Activated CD8-positive, alpha-beta memory T cell treated with anti-CD3 and anti-CD28 coated beads, Interleukin-2, amount 10 ng/mL, durations not matched to agents 7 days and 5 days (primary cell): ENCODE data around the gene TRAPPC3L. TPM values are rescaled to one million over a fixed set of nuclear protein-coding genes. Genes with fewer than 3 reads are reported as not detected.

Experiments
- ATAC-seq: fragments of 150-1000 bp; cut with Tn5 transposase; one replicate; pipeline ENCODE4 v1.10.0; 2021; ENCODE audit warnings: moderate library complexity
- CTCF ChIA-PET: fragments of 350-600 bp; sonication (Branson Sonifier 250); formaldehyde crosslinking; loops from one replicate; lab custom pipeline; 2021; ENCODE audit warnings: antibody characterized with exemption; lab: Charles Lee
- DNase-seq: peaks from one replicate; pipeline ENCODE4 v3.0.0-alpha.2; 2020
- H3K27ac Mint-ChIP-seq: one replicate; pipeline ENCODE4 v1.8.0; 2021; ENCODE audit warnings: mild to moderate bottlenecking, mixed read lengths
- H3K27me3 Mint-ChIP-seq: one replicate; pipeline ENCODE4 v1.8.0; 2021; ENCODE audit warnings: mixed read lengths
- H3K36me3 Mint-ChIP-seq: one replicate; pipeline ENCODE4 v1.8.0; 2021; ENCODE audit warnings: mild to moderate bottlenecking, mixed read lengths
- H3K4me1 Mint-ChIP-seq: one replicate; pipeline ENCODE4 v1.8.0; 2021; ENCODE audit warnings: mixed read lengths
- H3K4me3 Mint-ChIP-seq: one replicate; pipeline ENCODE4 v1.8.0; 2021; ENCODE audit warnings: mild to moderate bottlenecking, moderate library complexity, mixed read lengths
- H3K9me3 Mint-ChIP-seq: one replicate; pipeline ENCODE4 v1.8.0; 2022; ENCODE audit warnings: low read depth, mixed read lengths
- total RNA-seq, 2 experiments: library from RNA; stranded (reverse); gene quantifications; one replicate each; pipeline ENCODE4 v1.2.3, GENCODE V29; 2021

The TRAPPC3L gene
- total RNA-seq, 2 experiments from 2014 or later: not detected

GRCh38 chr6:116467096-116467495 lies 78.4 kb downstream of the TRAPPC3L start:
- no peaks in the 10 kb centered on the region for H3K9me3 Mint-ChIP-seq
- CTCF ChIA-PET: no interaction called here
- peaks cover 34% of the 10 kb centered on the region for H3K27me3 Mint-ChIP-seq
- peaks cover 10% of the 10 kb centered on the region for H3K36me3 Mint-ChIP-seq
- ATAC-seq: no peak
- peaks cover 27% of the 10 kb centered on the region for H3K4me1 Mint-ChIP-seq
- no peak overlapping the region for H3K27ac Mint-ChIP-seq
- DNase-seq: no peak
- H3K4me3 Mint-ChIP-seq: no peak overlapping the region

GRCh38 chr6:116465246-116465645 lies 80.2 kb downstream of the TRAPPC3L start:
- Mint-ChIP-seq H3K9me3 (no peaks in the 10 kb centered on the region), H3K4me3 (no peak overlapping the region), H3K27ac (no peak overlapping the region), H3K4me1 (peaks cover 38% of the 10 kb centered on the region), H3K27me3 (peaks cover 45% of the 10 kb centered on the region), H3K36me3 (peaks cover 10% of the 10 kb centered on the region)
- DNase-seq (no peak), ATAC-seq (no peak)
- CTCF ChIA-PET: interaction anchor here (0.9 to 1.4 kb wide), 2 partner anchors 9 to 72 kb away, joined by 3 to 5 read pairs; no protein-coding TSS in a partner anchor

GRCh38 chr6:116463301-116463700 lies 82.2 kb downstream of the TRAPPC3L start:
- peak overlapping the region; percentile 69 for H3K4me3 Mint-ChIP-seq
- ATAC-seq: no peak
- H3K4me1 Mint-ChIP-seq: peaks cover 51% of the 10 kb centered on the region
- no peaks in the 10 kb centered on the region for H3K9me3 Mint-ChIP-seq
- H3K27ac Mint-ChIP-seq: no peak overlapping the region
- H3K27me3 Mint-ChIP-seq: peaks cover 51% of the 10 kb centered on the region
- no peak for DNase-seq
- H3K36me3 Mint-ChIP-seq: peaks cover 10% of the 10 kb centered on the region
- CTCF ChIA-PET: interaction anchor here (1.3 kb wide), 1 partner anchor 9 kb away, joined by 4 read pairs; no protein-coding TSS in a partner anchor

GRCh38 chr6:116461932-116462885 lies 83.3 kb downstream of the TRAPPC3L start:
- peaks cover 49% of the 10 kb centered on the region for H3K27me3 Mint-ChIP-seq
- peak; percentile 95 for ATAC-seq
- DNase-seq: peak; percentile 69
- CTCF ChIA-PET: interaction anchor here (1.3 kb wide), 1 partner anchor 10 kb away, joined by 5 read pairs; no protein-coding TSS in a partner anchor
- peak overlapping the region; percentile 79 for H3K27ac Mint-ChIP-seq
- peaks cover 57% of the 10 kb centered on the region for H3K4me1 Mint-ChIP-seq
- peaks cover 10% of the 10 kb centered on the region for H3K36me3 Mint-ChIP-seq
- H3K9me3 Mint-ChIP-seq: no peaks in the 10 kb centered on the region
- peak overlapping the region; percentile 69 for H3K4me3 Mint-ChIP-seq

GRCh38 chr6:116461331-116461931 lies 84.1 kb downstream of the TRAPPC3L start, which contains the start of gene CALHM6:
TSS of gene CALHM6 (plus strand) at chr6:116461375. CDS start at chr6:116461930, 555 bp downstream.
- Mint-ChIP-seq H3K4me3 (peak within 1 kb of the TSS; percentile 68), H3K4me1 (peaks cover 65% of the 10 kb centered on the region), H3K27ac (peak within 1 kb of the TSS; percentile 79), H3K36me3 (peaks cover 10% of the 10 kb centered on the region), H3K27me3 (peaks cover 43% of the 10 kb centered on the region), H3K9me3 (no peaks in the 10 kb centered on the region)
- ATAC-seq (peak; percentile 28), DNase-seq (no peak)
- CTCF ChIA-PET: interaction anchor here (1.3 kb wide), 1 partner anchor 10 kb away, joined by 5 read pairs; no protein-coding TSS in a partner anchor

GRCh38 chr6:116459927-116460326 lies 85.6 kb downstream of the TRAPPC3L start:
- no peak for ATAC-seq
- Mint-ChIP-seq H3K4me3 (no peak overlapping the region), H3K36me3 (peaks cover 10% of the 10 kb centered on the region), H3K9me3 (no peaks in the 10 kb centered on the region), H3K27ac (no peak overlapping the region), H3K4me1 (peaks cover 62% of the 10 kb centered on the region), H3K27me3 (peaks cover 42% of the 10 kb centered on the region)
- CTCF ChIA-PET: no interaction called here
- DNase-seq: no peak

- H3K27me3 Mint-ChIP-seq: peaks cover 41% of the 10 kb centered on the region
- ATAC-seq (no peak), DNase-seq (no peak)
- H3K27ac Mint-ChIP-seq: no peak overlapping the region
- no peaks in the 10 kb centered on the region for H3K9me3 Mint-ChIP-seq
- H3K4me1 Mint-ChIP-seq: peaks cover 53% of the 10 kb centered on the region
- CTCF ChIA-PET: interaction anchor here (1.1 to 2.1 kb wide), 2 partner anchors 13 to 171 kb away, joined by 3 to 6 read pairs; no protein-coding TSS in a partner anchor
- no peak overlapping the region for H3K4me3 Mint-ChIP-seq
- H3K36me3 Mint-ChIP-seq: peaks cover 10% of the 10 kb centered on the region
Measured at GRCh38 chr6:116458264-116458663, 87.2 kb downstream of the TRAPPC3L start.

GRCh38 chr6:116456927-116457326 lies 88.6 kb downstream of the TRAPPC3L start:
- CTCF ChIA-PET: no interaction called here
- DNase-seq (no peak), ATAC-seq (no peak)
- Mint-ChIP-seq H3K4me1 (peaks cover 42% of the 10 kb centered on the region), H3K9me3 (no peaks in the 10 kb centered on the region), H3K27me3 (peaks cover 35% of the 10 kb centered on the region), H3K27ac (peak overlapping the region; percentile 47), H3K36me3 (peaks cover 4% of the 10 kb centered on the region), H3K4me3 (no peak overlapping the region)

- no peak for ATAC-seq
- H3K4me3 Mint-ChIP-seq: no peak overlapping the region
- no peaks in the 10 kb centered on the region for H3K9me3 Mint-ChIP-seq
- peaks cover 4% of the 10 kb centered on the region for H3K36me3 Mint-ChIP-seq
- CTCF ChIA-PET: no interaction called here
- no peak overlapping the region for H3K27ac Mint-ChIP-seq
- peaks cover 40% of the 10 kb centered on the region for H3K4me1 Mint-ChIP-seq
- peaks cover 32% of the 10 kb centered on the region for H3K27me3 Mint-ChIP-seq
- no peak for DNase-seq
Measured at GRCh38 chr6:116456106-116456505, 89.4 kb downstream of the TRAPPC3L start.

GRCh38 chr6:116452531-116452930 lies 93.0 kb downstream of the TRAPPC3L start:
- CTCF ChIA-PET: interaction anchor here (0.9 to 1.8 kb wide), 2 partner anchors 8 to 9 kb away, joined by 4 to 5 read pairs; partner anchors contain the start of gene CALHM6
- Mint-ChIP-seq H3K27ac (no peak overlapping the region), H3K27me3 (peaks cover 19% of the 10 kb centered on the region), H3K4me3 (no peak overlapping the region), H3K9me3 (no peaks in the 10 kb centered on the region), H3K4me1 (peaks cover 34% of the 10 kb centered on the region), H3K36me3 (peaks cover 4% of the 10 kb centered on the region)
- ATAC-seq (no peak), DNase-seq (no peak)

- no peak for DNase-seq
- CTCF ChIA-PET: interaction anchor here (1.1 to 1.8 kb wide), 2 partner anchors 9 to 82 kb away, joined by 5 to 6 read pairs; partner anchors contain the start of gene CALHM6
- Mint-ChIP-seq H3K36me3 (peaks cover 4% of the 10 kb centered on the region), H3K27ac (no peak overlapping the region), H3K4me3 (no peak overlapping the region), H3K27me3 (peaks cover 19% of the 10 kb centered on the region), H3K4me1 (peaks cover 33% of the 10 kb centered on the region), H3K9me3 (no peaks in the 10 kb centered on the region)
- no peak for ATAC-seq
Measured at GRCh38 chr6:116451916-116452315, 93.6 kb downstream of the TRAPPC3L start.

GRCh38 chr6:116450769-116451740 lies 94.4 kb downstream of the TRAPPC3L start:
- Mint-ChIP-seq H3K27me3 (peaks cover 19% of the 10 kb centered on the region), H3K27ac (no peak overlapping the region), H3K4me1 (peaks cover 30% of the 10 kb centered on the region), H3K36me3 (peaks cover 4% of the 10 kb centered on the region), H3K4me3 (no peak overlapping the region), H3K9me3 (no peaks in the 10 kb centered on the region)
- CTCF ChIA-PET: interaction anchor here (1.1 to 1.8 kb wide), 2 partner anchors 10 to 83 kb away, joined by 5 to 6 read pairs; partner anchors contain the start of gene CALHM6
- DNase-seq (no peak), ATAC-seq (no peak)
